WTC11 (cell line): ENCODE results near the gene CPNE4. TPM values are rescaled to one million over a fixed set of nuclear protein-coding genes. Genes with fewer than 3 reads are reported as not detected.

ENCODE experiments used
- ATAC-seq: fragments of 200-7000 bp; cut with Tn5 transposase; 2 replicates; pipeline ENCODE4 v1.10.0; 2021; ENCODE audit warnings: mild to moderate bottlenecking, moderate library complexity
- CTCF ChIA-PET: fragments of 300-600 bp; sonication (Branson Sonifier 250); formaldehyde crosslinking; loops from one replicate; lab custom pipeline; 2021; ENCODE audit warnings: antibody characterized with exemption; lab: Charles Lee
- POLR2A ChIA-PET: fragments of 350-600 bp; sonication (Branson Sonifier 250); formaldehyde crosslinking; loops from one replicate; lab custom pipeline; 2021; ENCODE audit warnings: antibody characterized with exemption; lab: Charles Lee
- DNase-seq: peaks from one replicate; pipeline ENCODE4 v3.0.0; 2021; ENCODE audit warnings: low spot score
- H3K27ac Mint-ChIP-seq: 2 replicates; pipeline ENCODE4 v1.8.0; 2021; ENCODE audit warnings: mixed read lengths
- H3K27me3 Mint-ChIP-seq: 2 replicates; pipeline ENCODE4 v1.8.0; 2021; ENCODE audit warnings: low read depth, mild to moderate bottlenecking, moderate library complexity, mixed read lengths
- H3K36me3 Mint-ChIP-seq: 2 replicates; pipeline ENCODE4 v1.8.0; 2021; ENCODE audit warnings: mixed read lengths
- H3K4me1 Mint-ChIP-seq: 2 replicates; pipeline ENCODE4 v1.8.0; 2022; ENCODE audit warnings: mixed read lengths
- H3K4me3 Mint-ChIP-seq: 2 replicates; pipeline ENCODE4 v1.8.0; 2021; ENCODE audit warnings: mild to moderate bottlenecking, moderate library complexity, mixed read lengths
- H3K9me3 Mint-ChIP-seq: 2 replicates; pipeline ENCODE4 v1.8.0; 2021; ENCODE audit warnings: mixed read lengths
- AR ChIP-seq: fragments of 250-450 bp; sonication (Bioruptor Pico); IDR thresholded peaks from 2 replicates; pipeline ENCODE4 v1.9.0; 2021; ENCODE audit warnings: mild to moderate bottlenecking
- ARID4B ChIP-seq: sonication (generic); formaldehyde crosslinking; IDR thresholded peaks from 2 replicates; pipeline ENCODE4 v1.8.0; 2023; ENCODE audit warnings: missing genetic modification reagents, mild to moderate bottlenecking, borderline replicate concordance
- ATF2 ChIP-seq: sonication (generic); formaldehyde crosslinking; IDR thresholded peaks from 2 replicates; pipeline ENCODE4 v1.8.1; 2022; ENCODE audit warnings: low read depth, missing genetic modification reagents, borderline replicate concordance
- CREB1 ChIP-seq: sonication (generic); formaldehyde crosslinking; IDR thresholded peaks from 2 replicates; pipeline ENCODE4 v1.8.0; 2023; ENCODE audit warnings: mild to moderate bottlenecking, missing genetic modification reagents
- GABPB1 ChIP-seq: sonication (generic); formaldehyde crosslinking; IDR thresholded peaks from 2 replicates; pipeline ENCODE4 v1.8.1; 2023; ENCODE audit warnings: mild to moderate bottlenecking, missing genetic modification reagents
- IRF2 ChIP-seq: sonication (generic); formaldehyde crosslinking; IDR thresholded peaks from 2 replicates; pipeline ENCODE4 v1.8.0; 2022; ENCODE audit warnings: low read depth, missing genetic modification reagents, borderline replicate concordance
- JUN ChIP-seq: sonication (generic); formaldehyde crosslinking; IDR thresholded peaks from 2 replicates; pipeline ENCODE4 v1.8.0; 2023; ENCODE audit warnings: mild to moderate bottlenecking, missing genetic modification reagents
- MYBL2 ChIP-seq: sonication (generic); formaldehyde crosslinking; IDR thresholded peaks from 2 replicates; pipeline ENCODE4 v1.8.1; 2023; ENCODE audit warnings: mild to moderate bottlenecking, moderate library complexity, missing genetic modification reagents
- NFYB ChIP-seq: sonication (generic); formaldehyde crosslinking; conservative IDR thresholded peaks from 2 replicates; pipeline ENCODE4 v1.8.0; 2022; ENCODE audit warnings: low read depth, missing genetic modification reagents
- NR1H2 ChIP-seq: sonication (generic); formaldehyde crosslinking; IDR thresholded peaks from 2 replicates; pipeline ENCODE4 v1.9.0; 2021; ENCODE audit warnings: mild to moderate bottlenecking, moderate library complexity, missing genetic modification reagents
- PRRX2 ChIP-seq: fragments of 250-450 bp; sonication (Bioruptor Pico); IDR thresholded peaks from 2 replicates; pipeline ENCODE4 v1.8.0; 2021; ENCODE audit warnings: mild to moderate bottlenecking
- SP1 ChIP-seq: sonication (generic); formaldehyde crosslinking; conservative IDR thresholded peaks from 2 replicates; pipeline ENCODE4 v1.8.1; 2022; ENCODE audit warnings: missing genetic modification reagents
- TP53 ChIP-seq: sonication (generic); formaldehyde crosslinking; IDR thresholded peaks from 2 replicates; pipeline ENCODE4 v1.8.1; 2023; ENCODE audit warnings: mild to moderate bottlenecking, missing genetic modification reagents
- ZNF232 ChIP-seq: sonication (generic); formaldehyde crosslinking; IDR thresholded peaks from 2 replicates; pipeline ENCODE4 v1.8.0; 2022; ENCODE audit warnings: mild to moderate bottlenecking, missing genetic modification reagents
- ZNF281 ChIP-seq: sonication (generic); formaldehyde crosslinking; IDR thresholded peaks from 2 replicates; pipeline ENCODE4 v1.8.0; 2023; ENCODE audit warnings: mild to moderate bottlenecking, missing genetic modification reagents
- ZNF317 ChIP-seq: sonication (generic); formaldehyde crosslinking; IDR thresholded peaks from 2 replicates; pipeline ENCODE4 v1.8.1; 2023; ENCODE audit warnings: low read depth, mild to moderate bottlenecking, moderate library complexity, missing genetic modification reagents, borderline replicate concordance
- ZNF532 ChIP-seq: fragments of 250-450 bp; sonication (Bioruptor Pico); IDR thresholded peaks from 2 replicates; pipeline ENCODE4 v1.9.0; 2021; ENCODE audit warnings: mild to moderate bottlenecking, borderline replicate concordance
- ZSCAN18 ChIP-seq: fragments of 250-450 bp; sonication (Bioruptor Pico); IDR thresholded peaks from 2 replicates; pipeline ENCODE4 v2.1.2; 2022; ENCODE audit warnings: mild to moderate bottlenecking, moderate library complexity
- total RNA-seq: library from RNA; stranded (reverse); gene quantifications from 3 replicates; pipeline ENCODE4 v1.2.3, GENCODE V29; 2021

The CPNE4 gene
- total RNA-seq, 1 experiment from 2014 or later = 2.4 TPM

- Mint-ChIP-seq H3K27ac (no peak overlapping the region), H3K9me3 (no peaks in the 10 kb centered on the region), H3K4me3 (no peak overlapping the region), H3K27me3 (no peaks in the 10 kb centered on the region), H3K36me3 (no peaks in the 10 kb centered on the region), H3K4me1 (peaks cover 21% of the 10 kb centered on the region)
- CTCF ChIA-PET = interaction anchor here (0.9 to 3.4 kb wide), 5 partner anchors 20 to 482 kb away, joined by 3 to 18 read pairs (median 4); partner anchors contain the start of gene CPNE4
- ATAC-seq (no peak), DNase-seq (no peak)
- no peak for TF ChIP-seq SP1
- TF ChIP-seq AR (CRISPR knock-in tag) = no peak
- no peak for TF ChIP-seq JUN (CRISPR knock-in tag)
- no peak for TF ChIP-seq ZNF232 (CRISPR knock-in tag)
- TF ChIP-seq ZNF317 = no peak
- no peak for TF ChIP-seq TP53 (CRISPR knock-in tag)
- no peak for TF ChIP-seq ATF2
- TF ChIP-seq ARID4B (CRISPR knock-in tag) = no peak
- no peak for TF ChIP-seq ZNF532 (CRISPR knock-in tag)
- POLR2A ChIA-PET = no interaction called here
Observed at GRCh38 chr3:132008837-132009236, 26.0 kb downstream of the CPNE4 start.

- CTCF ChIA-PET = no interaction called here
- Mint-ChIP-seq H3K9me3 (no peaks in the 10 kb centered on the region), H3K27me3 (no peaks in the 10 kb centered on the region)
- TF ChIP-seq IRF2 (CRISPR knock-in tag) (no peak), MYBL2 (CRISPR knock-in tag) (no peak), GABPB1 (CRISPR knock-in tag) (no peak), ZNF281 (CRISPR knock-in tag) (no peak), NFYB (no peak), NR1H2 (no peak), ZSCAN18 (CRISPR knock-in tag) (no peak), CREB1 (CRISPR knock-in tag) (no peak), PRRX2 (CRISPR knock-in tag) (no peak)
Observed at GRCh38 chr3:132007617-132008016, 27.2 kb downstream of the CPNE4 start.

More at GRCh38 chr3:132007617-132008016, 27.2 kb downstream of the CPNE4 start:
- no peak overlapping the region for H3K27ac Mint-ChIP-seq
- no peaks in the 10 kb centered on the region for H3K36me3 Mint-ChIP-seq
- H3K4me1 Mint-ChIP-seq = peaks cover 27% of the 10 kb centered on the region
- ATAC-seq (no peak), DNase-seq (no peak)
- H3K4me3 Mint-ChIP-seq = no peak overlapping the region
- POLR2A ChIA-PET = no interaction called here
